C1 segment of cervical spinal cord (tissue), 14 donors: Measurements from ENCODE around the gene RPS29.
A peak's percentile ranks its signal among the peaks of the same experiment; 100 is the strongest.

ENCODE experiments used
- DNase-seq, 14 donors: peaks; one replicate each; lab custom pipeline; 2025; lab: John Stamatoyannopoulos, UW

The RPS29 gene

DNA sequence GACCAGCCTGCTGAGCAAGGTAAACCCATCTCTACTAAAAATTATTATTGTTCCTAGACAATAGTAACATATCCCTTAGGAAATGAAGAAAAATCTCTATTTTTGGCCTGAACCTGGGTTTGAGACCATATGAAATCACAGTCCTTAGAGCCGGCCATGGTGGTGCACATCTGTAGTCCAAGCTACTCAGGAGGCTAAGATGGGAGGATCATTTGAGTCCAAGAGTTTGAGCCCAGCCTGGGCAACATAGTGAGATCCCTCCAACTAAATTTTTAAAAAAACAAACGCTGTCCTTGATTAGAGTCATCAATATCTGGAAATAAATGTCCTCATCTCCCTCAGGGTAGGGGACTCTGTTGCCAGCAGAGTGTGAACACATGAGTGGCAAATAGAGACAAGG is 34.6 kb downstream of the RPS29 start:
- DNase-seq = no peak

DNA sequence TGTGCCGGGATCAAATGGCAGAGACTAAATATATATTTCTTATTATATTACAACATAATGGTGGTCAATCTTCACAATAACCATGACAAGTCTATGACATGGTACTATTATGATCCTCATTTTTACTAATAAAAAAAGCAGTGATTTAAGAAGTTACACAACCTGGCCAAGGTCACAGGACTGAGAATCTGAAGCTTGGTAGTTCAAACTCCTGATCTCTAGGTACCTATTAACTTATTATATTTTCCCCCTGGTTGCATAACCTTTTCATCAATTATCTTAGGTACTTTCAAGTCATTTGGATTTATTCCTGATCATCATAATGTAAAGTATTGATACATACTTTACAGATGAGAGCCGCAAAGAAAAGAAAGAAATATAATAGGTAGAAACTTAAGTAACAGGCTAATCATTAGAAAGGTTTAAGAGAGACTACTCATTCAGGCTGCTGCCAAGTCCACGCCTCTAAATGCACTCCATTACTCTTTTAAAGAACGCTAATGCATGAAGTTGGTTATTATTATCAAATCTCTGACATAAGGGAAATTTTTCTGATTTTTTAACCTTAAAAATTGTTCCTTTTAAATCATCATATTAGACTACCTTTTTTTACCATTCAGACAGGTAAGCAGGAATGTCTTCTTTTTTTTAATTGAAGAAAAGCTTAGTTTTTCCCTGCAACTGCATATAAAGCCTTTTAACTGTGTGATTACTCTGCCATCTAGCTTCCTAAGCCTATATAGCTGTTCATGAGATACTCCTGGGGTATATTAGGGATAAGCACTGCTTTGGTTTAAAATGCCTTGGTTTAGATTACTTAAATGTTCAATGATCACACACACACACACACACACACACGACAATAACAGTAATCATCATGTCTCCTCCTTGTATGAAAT is 35.6 kb downstream of the RPS29 start:
- DNase-seq = no peak

DNA sequence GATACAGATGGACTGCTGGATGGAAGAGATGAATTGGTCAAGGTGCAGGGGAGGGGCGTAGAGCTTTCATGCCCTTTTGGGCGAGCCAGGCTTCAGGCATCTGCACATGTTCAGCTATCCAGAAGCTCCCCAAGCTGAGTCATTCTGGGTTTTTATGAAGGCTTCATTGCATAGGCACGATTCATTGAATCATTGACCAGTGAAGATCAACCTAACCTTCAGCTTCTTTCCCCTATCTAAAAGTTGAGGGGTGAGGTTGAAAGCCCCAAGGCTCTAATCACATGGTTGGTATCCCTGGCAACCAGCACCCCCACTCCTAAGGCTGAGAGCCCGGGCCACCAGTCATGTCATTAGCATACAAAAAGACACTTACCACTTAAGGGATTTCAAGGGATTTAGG is 36.3 kb downstream of the RPS29 start:
- DNase-seq = no peak

DNA sequence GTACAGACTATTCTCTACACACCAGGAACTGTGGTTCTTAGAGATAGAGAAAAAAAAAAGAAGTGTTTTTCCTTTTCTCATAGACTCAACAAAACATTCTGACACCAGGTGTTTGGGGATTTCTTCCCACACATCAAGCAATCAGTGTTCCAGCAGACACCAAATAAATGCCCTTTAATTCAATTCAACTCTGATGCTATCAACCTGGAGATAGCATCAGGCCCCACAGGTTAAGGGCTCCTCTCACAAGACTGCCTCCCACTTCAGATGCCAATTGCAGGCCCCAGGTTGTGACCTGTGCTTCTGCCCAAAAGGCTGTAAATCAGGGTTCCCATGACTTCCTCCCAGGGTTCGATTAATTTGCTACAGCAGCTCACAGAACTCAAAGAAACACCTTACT is 36.7 kb downstream of the RPS29 start:
- peak in 1 of 14 donors; percentile 0 for DNase-seq

DNA sequence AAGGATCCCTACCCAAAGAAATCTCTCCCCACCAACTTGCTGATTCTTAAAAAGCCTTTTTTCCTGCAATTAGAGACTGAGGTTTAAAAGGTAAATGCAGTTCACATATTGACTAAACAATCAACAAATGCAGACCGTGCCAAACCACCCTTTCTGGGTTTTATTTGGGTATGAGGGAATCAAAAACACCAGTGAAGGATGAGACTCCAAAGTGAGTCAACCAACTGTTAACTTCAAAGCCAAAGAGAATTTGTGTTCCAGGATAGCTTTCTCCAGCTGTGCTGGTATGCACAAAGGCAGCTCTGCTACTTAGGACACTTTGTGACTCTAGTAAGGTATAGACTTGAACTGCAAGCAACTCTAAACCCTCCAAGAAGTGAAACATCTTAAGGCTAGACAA is 39.4 kb downstream of the RPS29 start:
- DNase-seq = no peak

DNA sequence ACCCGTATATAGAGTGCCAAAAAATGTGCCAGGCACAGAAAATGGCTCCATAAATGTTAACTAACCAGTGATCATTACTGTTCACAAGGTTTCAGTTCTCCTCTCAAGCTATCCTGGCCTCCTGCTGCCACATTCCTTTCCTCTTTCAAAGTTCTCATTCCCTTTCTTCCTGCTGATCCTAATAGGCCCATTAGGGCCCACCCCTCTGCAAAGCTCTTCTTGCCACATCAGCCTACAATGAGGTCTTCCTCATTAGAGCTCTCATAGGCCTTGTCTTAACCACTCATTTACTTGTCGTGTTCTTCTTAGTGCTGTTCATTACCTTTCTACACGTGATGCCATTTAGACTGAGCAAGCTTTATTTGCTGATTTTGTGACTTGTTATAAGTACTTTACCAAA is 40.5 kb downstream of the RPS29 start:
- no peak for DNase-seq

DNA sequence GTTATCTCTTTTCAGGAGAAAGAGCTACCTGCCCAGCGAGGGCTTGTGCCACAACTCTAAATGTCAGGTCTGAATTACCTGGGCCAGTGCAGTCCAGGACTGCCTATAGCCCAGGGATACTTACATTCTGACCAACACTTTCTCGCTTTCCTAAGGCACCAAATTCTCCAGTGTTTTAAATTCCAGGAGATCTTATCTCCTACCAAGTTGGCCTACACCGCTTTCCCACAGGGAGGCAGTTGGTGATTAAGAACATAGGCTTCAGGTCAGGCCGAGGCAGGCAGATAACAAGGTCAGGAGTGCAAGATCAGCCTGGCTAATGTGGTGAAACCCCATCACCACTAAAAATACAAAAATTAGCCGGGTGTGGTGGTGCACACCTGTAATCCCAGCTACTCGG is 41.1 kb downstream of the RPS29 start:
- no peak for DNase-seq

DNA sequence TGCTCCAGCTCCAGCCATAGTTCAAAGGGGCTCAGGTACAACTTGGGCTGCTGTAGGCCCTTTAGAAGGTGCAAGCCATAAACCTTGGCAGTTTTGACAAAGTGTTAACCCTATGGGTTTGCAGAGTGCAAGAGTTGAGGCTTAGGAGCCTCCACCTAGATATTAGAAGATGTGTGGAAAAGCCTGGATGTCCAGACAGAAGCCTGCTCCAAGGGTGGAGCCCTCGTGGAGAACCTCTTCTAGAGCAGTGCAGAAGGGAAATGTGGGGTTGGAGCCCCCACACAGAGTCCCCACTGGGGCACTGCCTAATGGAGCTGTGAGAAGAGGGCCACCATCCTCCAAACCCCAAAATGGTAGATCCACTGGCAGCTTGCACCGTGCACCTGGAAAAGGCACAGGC is 45.1 kb downstream of the RPS29 start:
- DNase-seq = no peak

DNA sequence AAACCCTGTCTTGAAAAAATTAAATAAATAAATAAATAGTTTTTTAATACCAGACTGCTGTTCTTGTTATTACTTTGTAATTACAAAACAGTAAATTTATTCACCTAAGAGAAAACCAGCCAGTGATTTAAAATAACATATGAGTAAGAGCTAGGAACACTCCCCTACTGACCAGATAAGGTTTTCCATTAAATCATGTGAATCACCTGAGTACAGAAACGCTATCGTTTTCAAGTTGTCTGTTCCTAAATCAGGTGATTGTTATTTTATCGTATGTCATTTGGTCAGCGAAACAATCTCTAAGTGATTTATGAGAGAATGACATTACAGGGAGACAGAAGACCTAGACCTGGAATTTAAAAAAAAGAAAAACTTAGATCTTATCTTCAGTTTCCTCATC is 47.3 kb downstream of the RPS29 start:
- DNase-seq = no peak
